Central memory CD8-positive, alpha-beta T cell (primary cell): ENCODE measurements around the gene CDC42SE2.
"Not testable (repeated sequence)": the region's sequence is repeated elsewhere in the genome, so short reads cannot be mapped to it uniquely, and the experiment has no call there.

Experiments used
- ATAC-seq: fragments of 150-1000 bp; cut with Tn5 transposase; replicated peaks from 2 replicates; pipeline ENCODE4 v1.10.0; 2022; ENCODE audit warnings: mild to moderate bottlenecking, moderate FRiP score, moderate number of reproducible peaks; ENCODE audit not compliant: poor library complexity, severe bottlenecking; ENCODE audit errors: extremely low read depth
- DNase-seq, 2 donors: peaks; one replicate each; pipeline ENCODE4 v3.0.0; 2021; ENCODE audit warnings: low spot score in 2 of 2
- H3K27ac Mint-ChIP-seq: one replicate; pipeline ENCODE4 v1.8.0; 2022; ENCODE audit warnings: low read depth, mild to moderate bottlenecking, moderate library complexity, mixed read lengths
- H3K27me3 Mint-ChIP-seq: one replicate; pipeline ENCODE4 v1.8.0; 2022; ENCODE audit warnings: mixed read lengths
- H3K36me3 Mint-ChIP-seq: one replicate; pipeline ENCODE4 v1.8.0; 2022; ENCODE audit warnings: mild to moderate bottlenecking, moderate library complexity, mixed read lengths; ENCODE audit not compliant: insufficient read depth
- H3K4me1 Mint-ChIP-seq: one replicate; pipeline ENCODE4 v1.8.0; 2022; ENCODE audit warnings: mixed read lengths
- H3K4me3 Mint-ChIP-seq: one replicate; pipeline ENCODE4 v1.8.0; 2022; ENCODE audit warnings: mild to moderate bottlenecking, moderate library complexity, mixed read lengths
- H3K9me3 Mint-ChIP-seq: one replicate; pipeline ENCODE4 v1.8.0; 2022; ENCODE audit warnings: mixed read lengths

Gene CDC42SE2

GRCh38 chr5:131272307-131272706 lies 8.5 kb downstream of the CDC42SE2 start:
- peak; percentile 15 for ATAC-seq
- Mint-ChIP-seq H3K4me1 (peaks cover 55% of the 10 kb centered on the region), H3K36me3 (peaks cover 42% of the 10 kb centered on the region), H3K27me3 (no peaks in the 10 kb centered on the region), H3K9me3 (no peaks in the 10 kb centered on the region), H3K4me3 (peak overlapping the region; percentile 83), H3K27ac (peak overlapping the region; percentile 96)
- DNase-seq: no peak

GRCh38 chr5:131272724-131273123 lies 8.9 kb downstream of the CDC42SE2 start:
- H3K4me1 Mint-ChIP-seq: peaks cover 57% of the 10 kb centered on the region
- H3K27ac Mint-ChIP-seq: peak overlapping the region; percentile 96
- peak overlapping the region; percentile 83 for H3K4me3 Mint-ChIP-seq
- H3K9me3 Mint-ChIP-seq: no peaks in the 10 kb centered on the region
- ATAC-seq: peak; percentile 47
- H3K27me3 Mint-ChIP-seq: no peaks in the 10 kb centered on the region
- H3K36me3 Mint-ChIP-seq: peaks cover 43% of the 10 kb centered on the region
- DNase-seq: no peak

- Mint-ChIP-seq H3K4me1 (peaks cover 73% of the 10 kb centered on the region), H3K27me3 (no peaks in the 10 kb centered on the region), H3K4me3 (peak overlapping the region; percentile 83), H3K9me3 (no peaks in the 10 kb centered on the region), H3K36me3 (peaks cover 52% of the 10 kb centered on the region), H3K27ac (peak overlapping the region; percentile 90)
- DNase-seq (no peak), ATAC-seq (no peak)
Measured at GRCh38 chr5:131274326-131275063, 10.6 kb downstream of the CDC42SE2 start.

- peaks cover 59% of the 10 kb centered on the region for H3K36me3 Mint-ChIP-seq
- H3K4me1 Mint-ChIP-seq: peaks cover 78% of the 10 kb centered on the region
- ATAC-seq: no peak
- H3K27me3 Mint-ChIP-seq: no peaks in the 10 kb centered on the region
- no peaks in the 10 kb centered on the region for H3K9me3 Mint-ChIP-seq
- no peak for DNase-seq
- peak overlapping the region; percentile 90 for H3K27ac Mint-ChIP-seq
- H3K4me3 Mint-ChIP-seq: peak overlapping the region; percentile 83
Measured at GRCh38 chr5:131276072-131276471, 12.2 kb downstream of the CDC42SE2 start.

GRCh38 chr5:131277447-131277846 lies 13.6 kb downstream of the CDC42SE2 start:
- H3K27me3 Mint-ChIP-seq: no peaks in the 10 kb centered on the region
- peaks cover 59% of the 10 kb centered on the region for H3K36me3 Mint-ChIP-seq
- no peak for ATAC-seq

GRCh38 chr5:131277875-131278740 lies 14.3 kb downstream of the CDC42SE2 start:
- ATAC-seq (no peak), DNase-seq (no peak)
- peaks cover 58% of the 10 kb centered on the region for H3K36me3 Mint-ChIP-seq
- H3K27me3 Mint-ChIP-seq: no peaks in the 10 kb centered on the region
- H3K4me1 Mint-ChIP-seq: peaks cover 74% of the 10 kb centered on the region
- no peaks in the 10 kb centered on the region for H3K9me3 Mint-ChIP-seq
- H3K27ac Mint-ChIP-seq: peak overlapping the region; percentile 96
- peak overlapping the region; percentile 44 for H3K4me3 Mint-ChIP-seq

More at GRCh38 chr5:131277447-131277846, 13.6 kb downstream of the CDC42SE2 start:
- Mint-ChIP-seq H3K4me3 (peak overlapping the region; percentile 44), H3K4me1 (peaks cover 77% of the 10 kb centered on the region), H3K27ac (peak overlapping the region; percentile 96), H3K9me3 (no peaks in the 10 kb centered on the region)
- no peak for DNase-seq

GRCh38 chr5:131278741-131279124 lies 14.9 kb downstream of the CDC42SE2 start:
- Mint-ChIP-seq H3K4me3 (peak overlapping the region; percentile 44), H3K36me3 (peaks cover 62% of the 10 kb centered on the region), H3K27ac (peak overlapping the region; percentile 96), H3K4me1 (peaks cover 79% of the 10 kb centered on the region)
- not testable (repeated sequence) for H3K9me3 Mint-ChIP-seq, ATAC-seq, DNase-seq, H3K27me3 Mint-ChIP-seq

- Mint-ChIP-seq H3K27me3 (no peaks in the 10 kb centered on the region), H3K4me3 (peak overlapping the region; percentile 44), H3K4me1 (peaks cover 76% of the 10 kb centered on the region), H3K27ac (peak overlapping the region; percentile 96), H3K9me3 (no peaks in the 10 kb centered on the region), H3K36me3 (peaks cover 61% of the 10 kb centered on the region)
- no peak for DNase-seq
- ATAC-seq: no peak
Measured at GRCh38 chr5:131279204-131279603, 15.4 kb downstream of the CDC42SE2 start.

- H3K4me1 Mint-ChIP-seq: peaks cover 71% of the 10 kb centered on the region
- H3K9me3 Mint-ChIP-seq: no peaks in the 10 kb centered on the region
- H3K27me3 Mint-ChIP-seq: no peaks in the 10 kb centered on the region
- peak overlapping the region; percentile 44 for H3K4me3 Mint-ChIP-seq
- H3K36me3 Mint-ChIP-seq: peaks cover 55% of the 10 kb centered on the region
- ATAC-seq (no peak), DNase-seq (no peak)
- peak overlapping the region; percentile 31 for H3K27ac Mint-ChIP-seq
Measured at GRCh38 chr5:131280417-131280816, 16.6 kb downstream of the CDC42SE2 start.

- DNase-seq: no peak
- H3K36me3 Mint-ChIP-seq: peaks cover 53% of the 10 kb centered on the region
Measured at GRCh38 chr5:131281133-131281867, 17.4 kb downstream of the CDC42SE2 start.

GRCh38 chr5:131281868-131282234 lies 18.0 kb downstream of the CDC42SE2 start:
- Mint-ChIP-seq H3K4me3 (peak overlapping the region; percentile 44), H3K9me3 (no peaks in the 10 kb centered on the region), H3K27me3 (no peaks in the 10 kb centered on the region), H3K4me1 (peaks cover 75% of the 10 kb centered on the region), H3K27ac (peak overlapping the region; percentile 31), H3K36me3 (peaks cover 53% of the 10 kb centered on the region)
- no peak for DNase-seq
- ATAC-seq: no peak

More at GRCh38 chr5:131281133-131281867, 17.4 kb downstream of the CDC42SE2 start:
- H3K4me1 Mint-ChIP-seq: peaks cover 72% of the 10 kb centered on the region
- H3K27me3 Mint-ChIP-seq: no peaks in the 10 kb centered on the region
- peak; percentile 94 for ATAC-seq
- no peaks in the 10 kb centered on the region for H3K9me3 Mint-ChIP-seq
- H3K27ac Mint-ChIP-seq: peak overlapping the region; percentile 31
- H3K4me3 Mint-ChIP-seq: peak overlapping the region; percentile 44

GRCh38 chr5:131282235-131282634 lies 18.4 kb downstream of the CDC42SE2 start:
- DNase-seq (no peak), ATAC-seq (no peak)
- Mint-ChIP-seq H3K4me3 (peak overlapping the region; percentile 44), H3K27ac (peak overlapping the region; percentile 31), H3K27me3 (no peaks in the 10 kb centered on the region), H3K36me3 (peaks cover 55% of the 10 kb centered on the region), H3K9me3 (no peaks in the 10 kb centered on the region), H3K4me1 (peaks cover 75% of the 10 kb centered on the region)
